K562 (cell line): ENCODE results near the gene CDHR2. TPM values are rescaled to one million over a fixed set of nuclear protein-coding genes. Genes with fewer than 3 reads are reported as not detected.
A peak's percentile ranks its signal among the peaks of the same experiment; 100 is the strongest.

ENCODE experiments used
- CREM ChIP-seq: IDR thresholded peaks from 2 replicates; pipeline ENCODE4 v1.6.1; 2014; ENCODE audit warnings: antibody characterized with exemption, low read depth
- DMBX1 ChIP-seq: fragments of 250-450 bp; sonication (Bioruptor Pico); IDR thresholded peaks from 2 replicates; pipeline ENCODE4 v1.8.0; 2022; ENCODE audit warnings: inconsistent platforms, mild to moderate bottlenecking, moderate library complexity, borderline replicate concordance
- E2F6 ChIP-seq, 2 experiments: IDR thresholded peaks; 2 replicates each; pipeline ENCODE4 v1.6.1; 2011; ENCODE audit warnings: borderline replicate concordance in 1 of 2, control low read depth in 1 of 2, low read depth in 1 of 2, low read length in 1 of 2, mild to moderate bottlenecking in 1 of 2, mixed read lengths in 1 of 2, moderate library complexity in 1 of 2; ENCODE audit not compliant: insufficient read depth in 1 of 2, insufficient read length in 1 of 2, poor library complexity in 1 of 2, severe bottlenecking in 1 of 2; ENCODE audit errors: extremely low read depth in 1 of 2
- FOXJ3 ChIP-seq: sonication (generic); formaldehyde crosslinking; IDR thresholded peaks from 2 replicates; pipeline ENCODE4 v1.4.0; 2020; ENCODE audit warnings: mild to moderate bottlenecking, missing genetic modification reagents
- ILF3 ChIP-seq: fragments of 450-650 bp; IDR thresholded peaks from 2 replicates; pipeline ENCODE4 v1.6.1; 2018; ENCODE audit warnings: antibody characterized with exemption, mild to moderate bottlenecking, moderate library complexity, borderline replicate concordance
- MCM7 ChIP-seq, 2 experiments: fragments of 450-650 bp; IDR thresholded peaks; 2 replicates each; pipeline ENCODE4 v1.6.1; 2016 to 2018
- MXI1 ChIP-seq: IDR thresholded peaks from 2 replicates; pipeline ENCODE4 v1.6.1; 2011; ENCODE audit warnings: low read depth, mild to moderate bottlenecking, improper control_type of control experiment, low read length
- POLR3G ChIP-seq: IDR thresholded peaks from 2 replicates; pipeline ENCODE4 v1.6.1; 2011; ENCODE audit not compliant: insufficient read length, insufficient replicate concordance; ENCODE audit errors: extremely low read depth
- SMAD3 ChIP-seq: fragments of 450-650 bp; formaldehyde crosslinking; conservative IDR thresholded peaks from 2 replicates; pipeline ENCODE4 v1.4.0; 2020; ENCODE audit warnings: mild to moderate bottlenecking
- TAF1 ChIP-seq: IDR thresholded peaks from 2 replicates; pipeline ENCODE4 v1.6.1; 2011; ENCODE audit warnings: mild to moderate bottlenecking, low read length, moderate library complexity; ENCODE audit not compliant: insufficient read depth, control insufficient read depth, severe bottlenecking; ENCODE audit errors: extremely low read depth
- TFAP4 ChIP-seq: sonication (generic); formaldehyde crosslinking; IDR thresholded peaks from 2 replicates; pipeline ENCODE4 v1.8.0; 2022; ENCODE audit warnings: missing genetic modification reagents, mild to moderate bottlenecking, moderate library complexity, borderline replicate concordance
- ZNF311 ChIP-seq: fragments of 250-450 bp; sonication (Bioruptor Pico); IDR thresholded peaks from 2 replicates; pipeline ENCODE4 v1.4.0; 2020; ENCODE audit warnings: mild to moderate bottlenecking, moderate library complexity
- ZNF395 ChIP-seq: fragments of 200-800 bp; sonication (Bioruptor generic); IDR thresholded peaks from 2 replicates; pipeline ENCODE4 v1.6.1; 2017; ENCODE audit warnings: missing genetic modification characterization, missing compliant biosample characterization
- ZNF518B ChIP-seq: fragments of 250-450 bp; sonication (Bioruptor Pico); IDR thresholded peaks from 2 replicates; pipeline ENCODE4 v1.5.0; 2021; ENCODE audit warnings: mild to moderate bottlenecking, moderate library complexity
- ZNF639 ChIP-seq, 2 experiments: fragments of 200-800 bp in 1 of 2; sonication (Bioruptor generic) in 1 of 2; sonication (generic) in 1 of 2; formaldehyde crosslinking in 1 of 2; IDR thresholded peaks in 1 of 2; conservative IDR thresholded peaks in 1 of 2; 2 replicates each; pipeline versions ENCODE4 v1.5.0 to v1.6.1; 2016 to 2020; ENCODE audit warnings: missing compliant biosample characterization in 1 of 2, missing genetic modification characterization in 1 of 2, missing genetic modification reagents in 1 of 2
- ZNF764 ChIP-seq: fragments of 250-450 bp; sonication (Bioruptor Pico); IDR thresholded peaks from 2 replicates; pipeline ENCODE4 v1.4.0; 2020; ENCODE audit warnings: low read depth, mild to moderate bottlenecking, moderate library complexity
- polyA plus RNA-seq, 8 experiments: library from polyadenylated mRNA; depleted of rRNA in 4 of 8; stranded (reverse) in 5 of 8; unstranded in 3 of 8; fragments of >200 nt; fragmentation: Nextera tagmentation in 2 of 8; fragmentation: Illumina TruSeq in 1 of 8; extraction: Ambion mirVana in 2 of 8; extraction: Trizol in 1 of 8; gene quantifications; 2 replicates each; pipeline versions ENCODE4 v1.2.1 to v1.2.3, GENCODE V29; 2011 to 2014; ENCODE audit warnings: inconsistent platforms in 1 of 8, missing spikeins in 1 of 8
- total RNA-seq, 7 experiments: library from RNA; depleted of rRNA in 6 of 7; stranded (reverse); fragments of >200 nt in 6 of 7; fragmentation: Illumina TruSeq in 2 of 7; extraction: Trizol in 2 of 7; gene quantifications; 2 replicates each; pipeline versions ENCODE4 v1.2.1 to v1.2.3, GENCODE V29; 2011 to 2021; ENCODE audit warnings: low replicate concordance in 1 of 7

Gene CDHR2
- total and polyA plus RNA-seq, 9 of the 15 experiments (the other 6 are each of a cell fraction or from before 2014, with no cell fraction given) = 0.01 to 0.62 (median 0.09) TPM; not detected in 2

GRCh38 chr5:176536902-176537553, 12.1 kb upstream of the CDHR2 start, which contains the start of gene RNF44 (continued):
- TF ChIP-seq MXI1 = 0 out of 2 replicates have a peak, but pooled peaks have one; percentile 28
- TF ChIP-seq TAF1 = peak; percentile 75
- TF ChIP-seq ILF3 = no peak
- TF ChIP-seq FOXJ3 (CRISPR knock-in tag) = no peak
- TF ChIP-seq TFAP4 (CRISPR knock-in tag) = peak; percentile 11; the same call in 1 of the 2 replicates
- TF ChIP-seq CREM = no peak
- TF ChIP-seq DMBX1 (CRISPR knock-in tag) = peak; percentile 66; the same call in 1 of the 2 replicates
- no peak for TF ChIP-seq POLR3G
- TF ChIP-seq ZNF518B = no peak
- TF ChIP-seq ZNF639 (CRISPR knock-in tag; conservative IDR thresholded peaks at IDR 0.05 in 1 of 2, IDR thresholded peaks at IDR 0.05 in 1 of 2) = peak in 1 of 2 experiments; percentile 60; a peak in 2 of 4 replicates
- TF ChIP-seq MCM7 (IDR thresholded peaks at IDR 0.05) = no peak
- TF ChIP-seq ZNF764 (CRISPR knock-in tag) = no peak
- peak in 1 of 2 experiments; percentile 53 for TF ChIP-seq E2F6 (IDR thresholded peaks at IDR 0.05; ENCODE audit: borderline replicate concordance in 1 of 2, extremely low read depth in 1 of 2, insufficient read depth in 1 of 2, insufficient read length in 1 of 2, low read depth in 1 of 2, low read length in 1 of 2, poor library complexity in 1 of 2, severe bottlenecking in 1 of 2)
- TF ChIP-seq ZNF311 (CRISPR knock-in tag) = no peak
- TF ChIP-seq ZNF395 (CRISPR knock-in tag) = peak; percentile 93
- no peak for TF ChIP-seq SMAD3
